ENCODE measurements around the gene CBR3.
"Not testable (repeated sequence)": the region's sequence is repeated elsewhere in the genome, so short reads cannot be mapped to it uniquely, and the experiment has no call there.

The CBR3 gene

DNA sequence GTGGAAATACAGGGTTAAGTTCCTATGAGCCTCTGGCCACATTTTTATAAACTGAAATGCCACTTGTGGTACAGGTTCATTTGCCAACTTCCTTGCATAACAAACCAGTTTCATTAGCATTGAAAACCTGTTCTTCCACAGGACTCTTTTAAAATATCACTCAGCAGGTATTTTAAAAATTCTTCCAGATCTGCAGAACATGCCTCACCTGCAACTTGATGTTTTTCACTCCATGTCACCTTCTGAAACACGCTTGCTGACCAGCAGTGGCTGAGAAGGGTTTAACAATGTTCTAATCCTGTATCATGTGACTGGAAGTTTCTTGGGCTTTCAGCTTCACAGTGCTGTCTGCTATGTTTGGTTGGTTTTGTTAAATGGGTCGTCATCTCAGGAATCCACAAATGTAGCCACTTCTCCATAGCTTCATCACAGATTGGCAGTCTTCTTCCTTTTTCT, 17.6 kb upstream of the CBR3 start:
- DNase-seq (ENCODE audit: low read depth, low spot score), result no peak

DNA sequence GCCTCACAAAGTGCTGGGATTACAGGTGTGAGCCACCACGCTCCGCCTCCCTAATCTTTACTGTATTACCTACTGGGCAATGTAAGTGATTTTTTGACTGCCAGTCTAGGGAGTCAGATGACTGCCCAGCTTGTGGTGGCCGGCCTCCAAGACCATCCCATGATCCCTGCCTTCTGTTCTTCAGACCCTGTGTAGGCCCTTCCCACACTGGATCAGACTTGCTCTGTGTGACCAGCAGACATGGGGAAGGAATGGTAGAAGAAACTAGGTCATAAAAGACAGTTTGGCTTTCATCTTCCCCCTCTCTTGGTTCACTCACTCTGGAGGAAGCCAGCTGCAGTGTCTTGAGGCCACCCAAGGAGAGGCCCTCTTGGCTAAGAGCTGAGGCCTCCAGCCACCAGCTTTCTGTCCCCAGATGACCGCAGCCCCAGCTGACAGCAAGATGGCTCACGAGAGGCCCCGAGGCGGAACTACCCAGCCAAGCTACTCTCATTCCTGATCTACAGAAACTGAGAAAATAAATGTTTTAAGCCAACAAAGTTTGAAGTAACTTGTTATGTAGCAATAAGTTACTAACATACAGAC, 14.5 kb upstream of the CBR3 start:
- DNase-seq (ENCODE audit: low read depth, low spot score), result no peak

DNA sequence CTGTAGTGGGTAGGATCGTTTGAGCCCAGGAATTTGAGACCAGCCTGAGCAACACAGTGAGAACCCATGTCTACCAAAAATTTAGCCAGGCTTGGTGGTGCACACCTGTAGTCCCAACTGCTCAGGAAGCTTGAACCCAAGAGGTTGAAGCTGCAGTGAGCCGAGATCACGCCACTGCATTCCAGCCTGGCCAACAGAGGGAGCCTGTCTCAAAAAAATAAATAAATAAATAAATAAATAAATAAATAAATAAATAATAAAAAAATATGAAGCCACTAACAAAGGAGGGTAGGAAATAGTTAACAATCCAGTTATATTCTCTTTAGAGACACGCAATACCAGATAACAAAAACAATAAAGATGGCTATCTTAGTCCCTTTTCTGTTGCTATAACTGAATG, 11.9 kb upstream of the CBR3 start:
- no peak for DNase-seq (ENCODE audit: low read depth, low spot score)

DNA sequence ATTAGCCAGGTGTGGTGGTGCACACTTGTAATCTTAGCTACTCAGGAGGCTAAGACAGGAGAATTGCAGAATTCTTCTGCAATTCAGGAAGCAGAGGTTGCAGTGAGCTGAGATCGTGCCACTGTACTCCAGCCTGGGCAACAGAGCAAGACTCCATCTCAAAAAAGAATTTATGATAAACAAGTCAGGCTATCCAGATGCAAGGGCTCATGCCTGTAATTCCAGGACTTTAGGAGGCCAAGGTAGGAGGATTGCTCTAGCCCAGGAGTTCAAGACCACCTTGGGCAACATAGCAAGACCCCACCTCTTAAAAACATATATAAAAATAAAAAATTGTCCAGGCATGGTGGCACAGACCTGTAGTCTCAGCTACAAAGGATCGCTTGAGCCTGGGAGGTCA, 10.5 kb upstream of the CBR3 start:
- no peak for DNase-seq (ENCODE audit: low read depth, low spot score)

DNA sequence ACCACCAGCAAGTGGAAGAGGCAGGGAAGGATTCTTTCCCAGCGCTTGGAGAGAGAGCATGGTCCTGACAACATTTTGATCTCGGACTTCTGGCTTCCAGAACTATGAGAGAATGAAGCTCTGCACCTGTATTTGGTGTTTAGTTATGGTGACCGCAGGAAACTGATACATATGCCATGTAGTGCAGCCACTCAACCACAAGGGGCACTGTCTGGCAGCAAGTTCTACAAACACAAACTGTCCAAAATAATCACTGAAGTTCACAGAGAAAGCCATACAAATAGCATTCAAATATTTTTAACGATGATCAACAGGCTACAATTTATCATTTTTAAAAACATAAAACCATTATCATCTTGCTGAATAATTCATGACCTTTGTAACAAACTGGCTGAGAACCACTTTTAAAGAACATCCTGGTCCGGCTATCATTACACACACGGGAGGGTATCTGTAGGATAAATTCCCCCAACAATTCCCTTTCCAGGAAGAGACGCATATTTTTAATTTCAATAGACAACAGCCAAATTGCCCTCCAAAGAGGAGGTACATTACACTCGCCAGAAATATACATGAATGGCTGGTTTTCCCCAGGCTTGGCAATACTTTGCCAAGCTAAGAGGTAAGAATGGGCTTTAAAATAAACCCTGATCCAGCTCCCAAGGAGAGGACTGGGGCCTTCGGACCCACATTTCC, 9.2 kb upstream of the CBR3 start:
- no peak for DNase-seq (ENCODE audit: low read depth, low spot score)

DNA sequence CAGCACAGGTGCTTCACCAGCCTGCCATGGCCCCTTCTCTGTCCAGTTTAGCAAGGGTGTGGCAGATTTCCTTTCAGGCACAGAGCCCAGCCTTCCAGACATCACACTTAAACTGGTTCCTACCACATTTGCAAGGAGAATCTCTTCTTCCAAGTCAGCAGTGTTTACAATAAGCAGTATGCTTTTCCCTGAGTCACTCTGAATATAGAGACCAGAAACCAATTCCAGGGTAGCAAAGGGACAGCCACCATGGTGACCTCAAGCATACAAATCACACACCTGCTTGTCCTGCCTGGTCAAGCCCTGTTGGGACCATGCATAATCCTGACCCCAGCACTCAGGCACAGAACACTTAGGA, 8.7 kb upstream of the CBR3 start:
- no peak for DNase-seq (ENCODE audit: low read depth, low spot score)

DNA sequence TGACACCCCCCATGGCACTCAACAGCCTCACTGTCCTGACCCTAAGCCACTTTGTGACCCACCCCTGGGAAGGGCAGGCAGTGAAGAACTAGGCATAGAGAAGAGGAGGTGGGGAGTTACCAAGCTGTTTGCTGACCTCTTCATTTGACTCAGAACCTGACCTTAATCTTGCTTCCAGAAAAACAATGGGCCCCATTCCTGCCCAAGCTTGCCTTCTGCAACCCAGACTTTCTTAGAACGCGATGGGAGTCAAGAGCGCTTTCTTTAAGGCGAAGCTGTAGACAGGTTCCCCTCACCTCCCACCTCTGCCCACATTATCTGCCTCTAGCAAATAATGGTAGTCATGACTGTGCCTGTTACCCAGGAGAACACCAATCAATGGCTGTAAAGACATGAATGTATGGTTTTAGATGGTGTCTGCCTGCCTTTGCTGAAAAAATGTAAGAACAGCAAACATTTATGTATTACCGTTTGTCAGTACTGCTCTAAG, 8.2 kb upstream of the CBR3 start:
- DNase-seq (ENCODE audit: low read depth, low spot score), result no peak

DNA sequence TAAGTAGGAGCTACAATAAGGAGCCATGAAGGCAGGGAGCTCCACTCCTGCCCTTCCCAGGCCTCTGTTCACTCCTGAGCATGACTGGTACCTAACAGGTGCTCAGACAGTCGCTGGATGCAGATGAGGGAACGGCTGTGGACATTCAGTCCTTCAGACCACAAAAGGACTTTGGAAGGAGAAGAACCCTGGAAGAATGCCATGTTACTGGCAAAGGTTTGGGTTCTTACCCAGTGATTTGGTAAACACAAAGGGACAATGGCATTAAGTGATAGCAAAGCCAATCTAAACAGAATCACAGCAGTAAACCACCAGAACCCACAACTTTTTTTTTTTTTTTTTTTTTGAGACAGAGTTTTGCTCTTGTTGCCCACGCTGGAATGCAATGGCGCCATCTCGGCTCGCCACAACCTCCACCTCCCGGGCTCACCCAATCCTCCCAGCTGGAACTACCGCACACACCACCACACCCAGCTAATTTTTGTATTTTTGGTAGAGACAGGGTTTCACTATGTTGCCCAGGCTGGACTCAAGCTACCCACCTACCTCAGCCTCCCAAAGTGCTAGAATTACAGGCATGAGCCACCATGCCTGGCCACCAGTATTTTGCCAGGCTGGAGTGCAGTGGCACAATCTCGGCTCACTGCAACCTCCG, 7.5 kb upstream of the CBR3 start:
- DNase-seq (ENCODE audit: low read depth, low spot score), result no peak

DNA sequence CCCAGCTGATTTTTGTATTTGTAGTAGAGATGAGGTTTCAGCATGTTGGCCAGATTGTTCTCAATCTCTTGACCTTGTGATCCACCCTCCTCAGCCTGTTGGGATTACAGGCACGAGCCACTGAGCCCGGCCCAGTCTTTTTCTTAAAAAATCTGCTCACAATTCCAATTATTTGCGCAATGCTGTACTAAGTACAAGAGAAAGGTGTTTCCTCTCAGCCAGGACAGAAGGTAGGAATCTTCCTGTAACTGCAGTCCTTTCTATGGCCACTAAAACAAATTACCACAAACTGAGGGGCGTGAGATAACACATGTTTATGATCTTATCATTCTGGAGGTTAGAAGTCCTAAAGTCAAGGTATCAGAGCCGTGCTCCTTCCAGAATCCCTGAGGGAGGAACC, 6.9 kb upstream of the CBR3 start:
- no peak for DNase-seq (ENCODE audit: low read depth, low spot score)

DNA sequence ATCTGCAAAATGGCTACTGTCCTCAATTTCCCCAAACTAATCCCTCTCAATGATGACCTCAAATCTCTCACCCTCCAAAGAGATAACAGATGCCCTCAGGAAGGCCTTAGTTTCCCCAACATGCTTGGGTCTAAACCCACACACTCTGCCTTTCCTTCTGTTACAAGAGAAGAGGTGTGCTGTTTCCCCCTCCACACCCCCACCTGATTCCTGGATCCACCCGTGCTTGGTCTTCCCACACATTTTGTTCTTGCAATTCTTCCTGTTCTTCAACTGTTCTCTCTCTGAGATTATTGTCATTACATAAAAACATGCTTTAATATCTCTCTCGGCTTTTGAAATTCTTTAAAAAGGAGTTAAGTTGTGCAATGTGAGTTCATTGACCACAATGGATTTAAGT, 5.7 kb upstream of the CBR3 start:
- no peak for DNase-seq (ENCODE audit: low read depth, low spot score)

DNA sequence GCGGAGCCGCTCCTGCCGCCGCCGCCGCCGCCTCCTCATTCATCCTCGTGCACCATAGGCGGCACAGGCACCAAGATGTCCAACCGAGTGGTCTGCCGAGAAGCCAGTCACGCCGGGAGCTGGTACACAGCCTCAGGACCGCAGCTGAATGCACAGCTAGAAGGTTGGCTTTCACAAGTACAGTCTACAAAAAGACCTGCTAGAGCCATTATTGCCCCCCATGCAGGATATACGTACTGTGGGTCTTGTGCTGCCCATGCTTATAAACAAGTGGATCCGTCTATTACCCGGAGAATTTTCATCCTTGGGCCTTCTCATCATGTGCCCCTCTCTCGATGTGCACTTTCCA, 4.5 kb upstream of the CBR3 start:
- not testable (repeated sequence) for DNase-seq (ENCODE audit: low read depth, low spot score)

DNA sequence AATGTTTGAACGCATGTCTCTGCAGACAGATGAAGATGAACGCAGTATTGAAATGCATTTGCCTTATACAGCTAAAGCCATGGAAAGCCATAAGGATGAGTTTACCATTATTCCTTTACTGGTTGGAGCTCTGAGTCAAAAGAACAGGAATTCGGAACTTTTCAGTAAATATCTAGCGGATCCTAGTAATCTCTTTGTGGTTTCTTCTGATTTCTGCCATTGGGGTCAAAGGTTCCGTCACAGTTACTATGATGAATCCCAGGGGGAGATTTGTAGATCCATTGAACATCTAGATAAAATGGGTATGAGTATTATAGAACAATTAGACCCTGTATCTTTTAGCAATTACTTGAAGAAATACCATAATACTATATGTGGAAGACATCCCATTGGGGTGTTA, 4.0 kb upstream of the CBR3 start:
- DNase-seq (ENCODE audit: low read depth, low spot score), result not testable (repeated sequence)

DNA sequence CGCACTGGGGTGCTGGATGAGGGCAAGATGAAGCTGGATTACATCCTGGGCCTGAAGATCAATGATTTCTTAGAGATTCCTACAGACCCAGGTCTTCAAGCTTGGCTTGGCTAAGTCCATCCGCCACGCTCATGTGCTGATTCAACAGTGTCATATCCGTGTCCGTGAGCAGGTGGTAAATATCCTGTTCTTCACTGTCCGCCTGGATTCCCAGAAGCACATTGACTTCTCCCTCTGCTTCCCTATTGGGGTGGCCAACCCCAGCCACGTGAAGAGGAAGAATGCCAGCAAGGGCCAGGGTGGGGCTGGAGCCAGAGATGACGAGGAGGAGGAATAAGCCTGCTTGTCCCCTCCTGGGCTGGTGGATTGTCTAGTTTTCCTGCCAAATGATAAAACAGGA, 2.2 kb upstream of the CBR3 start:
- no peak for DNase-seq (ENCODE audit: low read depth, low spot score)

DNA sequence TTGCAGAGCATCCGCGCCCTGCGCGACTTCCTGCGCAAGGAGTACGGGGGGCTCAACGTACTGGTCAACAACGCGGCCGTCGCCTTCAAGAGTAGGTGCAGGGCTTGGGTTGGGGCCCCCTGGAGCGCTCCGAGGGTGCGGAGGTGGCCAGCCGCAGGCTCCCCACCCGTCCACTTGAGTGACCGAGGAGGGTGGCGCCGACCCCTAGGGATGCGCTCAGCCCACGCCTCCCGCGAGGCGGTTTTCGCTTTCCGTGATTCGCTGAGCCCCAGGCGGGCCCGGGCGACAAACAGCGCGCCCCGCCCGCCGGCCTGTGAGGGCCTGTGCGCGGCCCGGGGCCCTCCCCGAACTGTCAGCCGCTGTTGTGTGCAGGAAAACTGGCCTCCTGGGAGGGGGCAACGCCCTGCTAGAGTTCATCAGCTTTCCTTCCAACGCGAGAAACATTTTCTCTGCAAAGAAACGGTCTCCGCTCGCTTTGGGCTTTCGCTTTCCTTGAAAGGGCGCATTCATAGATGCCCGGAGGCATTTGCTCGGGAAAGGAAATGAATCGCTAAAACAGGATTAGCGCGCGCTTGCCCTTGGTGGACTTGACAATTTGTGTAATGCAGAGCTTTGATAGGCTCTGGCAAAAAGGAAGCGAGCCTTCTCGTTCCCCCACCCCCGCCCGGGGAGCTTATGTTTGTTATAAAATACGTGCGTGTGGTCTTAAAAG, 668 bp downstream of the CBR3 start:
- DNase-seq (ENCODE audit: low read depth, low spot score), result no peak

DNA sequence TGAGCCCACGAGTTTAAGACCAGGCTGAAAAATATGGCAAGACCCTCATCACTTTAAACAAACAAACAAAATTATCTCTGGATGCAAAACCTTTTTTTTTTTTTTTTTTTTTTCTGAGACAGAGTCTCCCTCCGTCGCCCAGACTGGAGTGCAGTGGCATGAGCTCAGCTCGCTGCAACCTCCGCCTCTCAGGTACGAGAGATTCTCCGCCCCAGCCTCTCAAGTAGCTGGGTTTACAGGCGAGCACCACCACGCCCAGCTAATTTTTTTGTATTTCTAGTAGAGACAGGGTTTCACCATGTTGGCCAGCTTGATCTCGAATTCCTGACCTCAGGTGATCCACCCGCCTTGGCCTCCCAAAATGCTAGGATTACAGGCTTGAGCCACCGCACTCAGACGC, 4.9 kb downstream of the CBR3 start:
- not testable (repeated sequence) for DNase-seq (ENCODE audit: low read depth, low spot score)

DNA sequence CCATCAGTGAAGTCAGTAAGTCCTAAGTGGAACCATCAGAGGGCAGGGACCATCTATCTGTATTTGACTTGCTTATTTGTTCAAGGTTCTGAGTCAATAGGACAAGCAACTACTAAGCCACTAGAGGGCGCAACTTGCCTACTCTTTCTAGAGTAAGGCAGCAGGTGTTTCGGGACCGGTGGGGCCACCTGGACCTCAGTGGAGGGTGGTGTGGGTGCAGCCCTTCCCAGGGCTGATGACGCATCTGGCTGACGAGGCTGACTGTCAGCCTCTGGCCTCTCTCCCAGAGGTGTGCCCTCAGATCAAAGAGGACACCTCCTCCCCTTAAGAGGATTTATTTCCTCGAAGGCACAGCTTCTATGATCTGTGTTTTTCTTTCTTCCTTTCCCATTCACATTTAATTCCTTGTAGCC, 6.6 kb downstream of the CBR3 start:
- DNase-seq (ENCODE audit: low read depth, low spot score), result peak; percentile 79

DNA sequence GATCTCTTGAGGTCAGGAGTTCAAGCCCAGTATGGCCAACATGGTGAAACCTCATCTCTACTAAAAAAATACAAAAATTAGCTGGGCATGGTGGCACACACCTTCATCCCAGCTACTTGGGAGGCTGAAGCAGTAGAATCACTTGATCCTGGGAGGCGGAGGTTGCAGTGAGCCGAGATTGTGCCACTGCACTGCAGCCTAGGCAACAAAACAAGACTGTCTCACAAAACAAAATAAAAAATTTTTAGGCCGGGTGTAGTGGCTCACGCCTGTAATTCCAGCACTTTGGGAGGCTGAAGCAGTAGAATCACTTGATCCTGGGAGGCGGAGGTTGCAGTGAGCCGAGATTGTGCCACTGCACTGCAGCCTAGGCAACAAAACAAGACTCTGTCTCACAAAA, 9.4 kb downstream of the CBR3 start:
- DNase-seq (ENCODE audit: low read depth, low spot score), result not testable (repeated sequence)

DNA sequence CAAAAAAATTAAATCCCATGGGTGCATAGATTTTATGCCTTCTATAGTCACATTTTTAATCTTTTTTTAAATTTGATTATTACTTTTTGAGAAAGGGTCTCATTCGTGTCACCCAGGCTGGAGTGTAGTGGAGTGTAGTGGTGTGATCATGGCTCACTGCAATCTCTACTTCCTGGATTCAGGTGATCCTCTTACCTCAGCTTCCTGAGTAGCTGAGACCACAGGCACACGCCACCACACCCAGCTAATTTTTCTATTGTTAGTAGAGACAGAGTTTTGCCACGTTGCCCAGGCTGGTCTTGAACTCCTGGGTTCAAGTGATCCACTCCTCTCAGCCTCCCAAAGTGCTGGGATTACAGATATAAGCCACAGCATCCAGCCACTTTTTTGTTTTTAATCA, 10.4 kb downstream of the CBR3 start:
- DNase-seq (ENCODE audit: low read depth, low spot score), result no peak

DNA sequence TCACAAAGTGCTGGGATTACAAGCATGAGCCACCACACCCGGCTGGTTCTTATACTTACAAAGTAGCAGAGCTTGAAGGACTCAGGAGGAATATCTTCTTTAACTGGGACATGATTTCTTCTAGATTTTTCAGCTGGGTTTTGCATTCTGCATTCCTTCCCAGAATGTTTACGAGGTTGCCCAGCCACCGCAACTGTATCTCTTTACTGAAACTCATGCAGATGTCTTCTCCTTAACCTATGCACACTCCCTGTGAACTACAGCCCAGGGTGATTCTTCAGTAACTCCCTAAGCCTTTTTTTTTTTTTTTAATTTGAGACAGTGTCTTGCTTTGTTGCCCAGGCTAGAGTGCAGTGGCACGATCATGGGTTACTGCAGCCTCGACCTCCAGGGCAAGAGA, 13.0 kb downstream of the CBR3 start:
- DNase-seq (ENCODE audit: low read depth, low spot score), result no peak

DNA sequence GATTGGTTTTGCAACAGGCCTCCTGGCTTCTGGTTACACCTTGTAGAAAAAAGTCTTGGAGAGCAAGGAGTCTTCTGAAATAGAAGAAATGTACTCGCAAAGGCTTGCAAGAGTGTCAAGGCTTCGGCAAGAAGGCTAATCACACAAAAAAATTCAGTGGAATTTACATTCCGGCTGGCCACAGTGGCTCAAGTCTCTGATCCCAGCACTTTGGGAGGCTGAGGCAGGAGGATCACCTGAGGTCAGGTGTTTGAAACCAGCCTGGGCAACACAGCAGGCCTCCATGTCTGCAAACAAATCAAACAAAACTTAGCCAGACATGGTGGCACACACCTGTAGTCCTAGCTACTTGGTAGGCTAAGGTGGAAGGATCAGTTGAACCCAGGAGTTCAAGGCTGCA, 14.0 kb downstream of the CBR3 start:
- no peak for DNase-seq (ENCODE audit: low read depth, low spot score)

DNA sequence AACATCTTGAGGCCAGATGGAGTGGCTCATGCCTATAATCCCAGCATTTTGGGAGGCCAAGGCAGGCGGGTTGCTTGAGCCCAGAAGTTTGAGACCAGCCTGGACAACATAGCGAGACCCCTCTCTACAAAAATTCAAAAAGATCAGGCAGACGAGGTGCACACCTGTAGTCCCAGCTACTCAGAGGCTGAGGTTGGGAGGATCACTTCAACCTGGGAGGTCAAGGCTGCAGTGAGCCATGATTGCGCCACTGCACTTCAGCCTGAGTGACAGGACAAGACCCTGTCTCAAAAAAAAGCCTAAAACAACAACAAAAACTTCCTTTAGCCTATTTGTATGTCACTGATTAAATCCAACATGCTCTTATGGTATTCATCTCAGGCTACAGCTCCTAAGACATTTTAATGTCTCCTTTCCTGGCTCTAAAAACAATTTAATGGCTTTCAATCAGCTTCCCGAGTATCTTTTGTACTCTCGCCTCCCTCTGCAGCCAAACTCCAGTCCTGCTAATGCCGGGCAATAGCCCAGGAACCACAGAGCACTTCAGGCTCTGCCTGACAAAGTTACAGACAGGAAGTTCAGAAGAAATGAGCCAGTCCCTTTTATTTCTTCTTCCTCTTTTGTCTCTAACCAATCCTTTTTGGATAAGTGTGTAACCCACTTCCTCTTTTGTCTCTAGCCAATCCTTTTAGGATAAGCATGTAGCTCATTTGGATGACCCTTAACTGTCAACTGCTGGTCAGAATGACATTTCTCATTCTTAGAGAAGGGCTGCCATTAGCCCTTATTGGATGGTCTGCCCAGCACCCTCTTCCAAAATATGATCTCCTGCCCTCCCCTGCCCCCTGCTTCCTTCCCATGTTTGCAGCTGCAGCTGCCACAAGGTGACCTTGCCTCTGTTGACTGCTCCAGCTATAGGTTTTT, 15.2 kb downstream of the CBR3 start:
- no peak for DNase-seq (ENCODE audit: low read depth, low spot score)

All from activated CD4-positive, CD25-positive, alpha-beta regulatory T cell treated with anti-CD3 and anti-CD28 coated beads, Interleukin-2, amount 50 U/mL, for 16 hours (primary cell).